IPS-18c (cell line): ENCODE results near the gene TM2D3.

Experiments
- H3K4me3 ChIP-seq: 2 replicates; pipeline ENCODE4 v1.7.0; 2013; ENCODE audit warnings: low read depth, mild to moderate bottlenecking, low read length, moderate library complexity; ENCODE audit not compliant: insufficient read depth
- H3K9me3 ChIP-seq: one replicate; pipeline ENCODE4 v1.6.1; 2013; ENCODE audit warnings: mild to moderate bottlenecking, low read length, moderate library complexity; ENCODE audit not compliant: control insufficient read depth, insufficient read depth

Gene TM2D3

GRCh38 chr15:101615414-101615985 is 36.7 kb downstream of the TM2D3 start:
- no peaks in the 10 kb centered on the region for H3K9me3 ChIP-seq
- H3K4me3 ChIP-seq, result no peak overlapping the region

GRCh38 chr15:101614761-101615160 is 37.4 kb downstream of the TM2D3 start:
- Histone ChIP-seq H3K4me3 (no peak overlapping the region), H3K9me3 (no peaks in the 10 kb centered on the region)

- Histone ChIP-seq H3K9me3 (no peaks in the 10 kb centered on the region), H3K4me3 (no peak overlapping the region)
Measured at GRCh38 chr15:101614001-101614585, 38.1 kb downstream of the TM2D3 start.

GRCh38 chr15:101613130-101614000 is 38.8 kb downstream of the TM2D3 start:
- H3K9me3 ChIP-seq, result no peaks in the 10 kb centered on the region
- no peak overlapping the region for H3K4me3 ChIP-seq

GRCh38 chr15:101612676-101613075 is 39.5 kb downstream of the TM2D3 start:
- H3K9me3 ChIP-seq, result no peaks in the 10 kb centered on the region
- H3K4me3 ChIP-seq, result no peak overlapping the region

GRCh38 chr15:101611580-101612299 is 40.4 kb downstream of the TM2D3 start:
- no peaks in the 10 kb centered on the region for H3K9me3 ChIP-seq
- H3K4me3 ChIP-seq, result no peak overlapping the region

- no peaks in the 10 kb centered on the region for H3K9me3 ChIP-seq
- H3K4me3 ChIP-seq, result no peak overlapping the region
Measured at GRCh38 chr15:101611007-101611406, 41.2 kb downstream of the TM2D3 start.

GRCh38 chr15:101610611-101611000 is 41.6 kb downstream of the TM2D3 start:
- Histone ChIP-seq H3K4me3 (no peak overlapping the region), H3K9me3 (no peaks in the 10 kb centered on the region)

- Histone ChIP-seq H3K4me3 (no peak overlapping the region), H3K9me3 (no peaks in the 10 kb centered on the region)
Measured at GRCh38 chr15:101609742-101610610, 42.2 kb downstream of the TM2D3 start.

GRCh38 chr15:101608201-101608600 is 44.0 kb downstream of the TM2D3 start:
- no peaks in the 10 kb centered on the region for H3K9me3 ChIP-seq

GRCh38 chr15:101607108-101607507 is 45.1 kb downstream of the TM2D3 start:
- Histone ChIP-seq H3K4me3 (no peak overlapping the region), H3K9me3 (no peaks in the 10 kb centered on the region)

More at GRCh38 chr15:101608201-101608600, 44.0 kb downstream of the TM2D3 start:
- H3K4me3 ChIP-seq, result no peak overlapping the region

GRCh38 chr15:101604124-101604874 is 47.9 kb downstream of the TM2D3 start:
- no peak overlapping the region for H3K4me3 ChIP-seq
- no peaks in the 10 kb centered on the region for H3K9me3 ChIP-seq

GRCh38 chr15:101602801-101603200 is 49.4 kb downstream of the TM2D3 start:
- Histone ChIP-seq H3K9me3 (no peaks in the 10 kb centered on the region), H3K4me3 (no peak overlapping the region)

- no peaks in the 10 kb centered on the region for H3K9me3 ChIP-seq
- H3K4me3 ChIP-seq, result no peak overlapping the region
Measured at GRCh38 chr15:101600035-101600434, 52.1 kb downstream of the TM2D3 start.

- no peak overlapping the region for H3K4me3 ChIP-seq
- no peaks in the 10 kb centered on the region for H3K9me3 ChIP-seq
Measured at GRCh38 chr15:101599091-101599490, 53.1 kb downstream of the TM2D3 start.

GRCh38 chr15:101597360-101597928 is 54.7 kb downstream of the TM2D3 start:
- no peaks in the 10 kb centered on the region for H3K9me3 ChIP-seq
- H3K4me3 ChIP-seq, result no peak overlapping the region
